HG03175 (cell line): ENCODE data around the gene DNAJC11.

Experiments
- ATAC-seq: cut with Tn5 transposase; IDR thresholded peaks from one replicate; pipeline ENCODE4 v1.9.1; 2021; ENCODE audit warnings: mild to moderate bottlenecking, moderate library complexity; ENCODE audit not compliant: unreplicated experiment

DNAJC11 gene

DNA sequence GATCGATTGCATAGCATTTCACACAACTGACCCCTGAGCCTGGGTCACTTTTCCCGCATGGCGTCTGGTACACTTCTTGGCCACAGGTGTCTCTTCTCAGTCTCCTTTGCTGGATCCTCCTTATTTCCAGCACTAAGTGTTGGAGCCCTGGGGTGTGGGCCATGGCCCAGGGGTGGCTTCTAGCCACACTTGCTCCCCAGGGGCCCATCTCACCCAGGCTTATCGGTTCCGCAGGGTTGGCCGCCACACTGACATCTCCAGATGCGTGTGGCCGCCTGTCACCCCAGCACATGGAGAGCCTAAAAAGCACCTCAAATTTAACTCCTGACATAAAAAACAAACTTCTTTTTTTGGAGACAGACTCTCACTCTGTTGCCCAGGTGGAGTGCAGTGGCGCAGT is 74.6 kb downstream of the DNAJC11 start:
- ATAC-seq = no peak

DNA sequence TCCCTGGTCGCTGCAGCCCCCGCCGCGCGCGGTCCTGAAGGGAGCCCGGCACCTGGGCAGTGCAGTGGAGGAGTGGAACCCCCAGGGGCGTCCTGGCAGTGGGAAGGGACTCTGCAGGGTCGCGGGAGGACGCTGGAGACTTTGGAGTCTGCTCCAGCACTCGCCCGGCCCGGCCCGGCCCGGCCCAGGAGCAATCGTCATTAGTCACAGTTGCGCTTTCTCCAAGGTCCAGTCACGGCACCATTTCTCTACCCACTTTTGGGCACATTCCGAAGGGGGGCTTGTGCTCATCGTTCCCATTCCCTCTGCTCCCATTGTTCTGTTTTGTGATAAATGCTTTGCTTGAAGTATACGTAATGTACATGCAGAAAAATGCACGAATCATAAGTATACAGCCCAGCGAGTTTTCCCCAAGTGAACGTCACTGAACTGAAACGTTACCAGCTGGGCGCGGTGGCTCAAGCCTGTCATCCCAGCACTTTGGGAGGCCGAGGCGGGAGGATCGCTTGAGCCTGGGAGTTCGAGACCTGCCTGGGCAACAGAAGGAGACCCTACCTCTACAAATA is 75.9 kb downstream of the DNAJC11 start:
- ATAC-seq = peak; percentile 36

DNA sequence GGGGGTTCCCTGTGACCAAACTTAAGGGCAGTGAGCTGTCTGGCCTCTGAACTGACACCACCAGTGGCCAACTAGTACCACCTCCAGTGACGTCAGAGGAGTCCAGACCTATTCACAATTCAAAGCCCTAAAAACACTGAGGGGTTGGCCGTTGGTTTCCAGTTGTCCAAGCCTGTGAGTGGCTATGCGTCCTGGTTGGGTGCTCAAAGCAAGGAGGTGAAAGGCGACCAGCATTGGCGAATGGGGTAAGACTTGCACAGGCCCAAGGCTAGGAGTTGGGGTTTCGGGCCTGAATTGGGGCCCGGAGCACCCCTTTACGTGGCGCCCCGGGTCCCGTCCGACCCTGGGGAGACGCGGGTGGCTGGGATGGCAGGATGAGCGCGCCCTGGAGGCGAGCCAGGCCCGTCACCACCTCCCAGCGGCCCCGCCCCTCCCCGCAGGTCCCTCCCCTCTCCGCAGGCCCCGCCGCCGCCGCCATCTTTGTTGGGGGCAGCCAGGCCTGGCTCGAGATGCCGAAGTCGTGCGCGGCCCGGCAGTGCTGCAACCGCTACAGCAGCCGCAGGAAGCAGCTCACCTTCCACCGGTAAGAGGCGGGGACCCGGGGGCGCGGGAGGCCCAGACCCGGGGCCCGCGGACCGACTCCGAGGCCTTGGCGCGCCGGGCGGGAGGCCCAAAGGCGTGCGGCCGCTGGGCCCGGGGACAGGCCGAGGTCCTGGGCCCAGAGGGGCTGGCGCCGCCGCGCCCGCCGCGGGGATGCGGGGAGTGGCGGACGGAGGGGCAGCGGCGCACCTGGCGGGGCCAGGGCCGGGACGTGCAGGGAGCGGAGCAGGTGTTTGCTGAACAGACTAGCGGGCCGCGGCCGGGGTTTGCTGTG is 76.7 kb downstream of the DNAJC11 start, which contains the start of gene THAP3:
TSS of gene THAP3 (plus strand) at position 159 of the 874 bp plus-strand sequence. CDS start at position 510, 351 bp downstream.
- ATAC-seq = peak; percentile 78

DNA sequence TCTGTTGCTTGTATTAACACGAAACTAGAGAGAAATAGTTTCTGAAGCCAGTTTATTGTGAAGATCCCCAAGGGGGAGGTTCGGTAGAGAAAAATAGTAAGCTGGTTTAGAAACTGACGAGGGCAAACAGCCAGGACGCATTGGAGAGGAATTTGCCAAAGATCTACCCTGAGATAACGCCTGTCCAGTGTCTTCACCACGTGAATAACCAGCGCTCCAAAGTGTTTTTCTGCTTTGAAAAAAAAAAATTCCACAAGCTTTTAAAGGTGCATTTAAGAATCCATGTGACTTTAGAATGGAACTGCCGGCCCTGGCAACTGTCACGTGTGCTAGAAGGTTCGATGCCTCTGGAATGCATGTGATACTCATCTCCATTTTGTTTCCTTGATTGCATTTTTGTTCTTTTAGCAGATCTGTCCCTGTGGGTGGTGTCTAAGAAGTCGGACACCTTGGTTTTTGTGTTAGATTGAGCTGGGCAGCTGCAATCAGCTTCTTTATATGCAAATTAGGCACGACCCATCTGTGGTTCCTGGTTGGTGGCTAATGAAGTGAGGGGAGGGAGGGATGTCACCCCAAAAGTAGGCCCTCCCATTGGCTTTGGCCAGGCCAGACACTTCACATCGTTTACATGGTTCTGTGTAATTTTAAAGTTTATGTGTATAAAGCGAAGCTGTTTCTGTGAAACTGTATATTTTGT is 78.2 kb downstream of the DNAJC11 start:
- no peak for ATAC-seq

DNA sequence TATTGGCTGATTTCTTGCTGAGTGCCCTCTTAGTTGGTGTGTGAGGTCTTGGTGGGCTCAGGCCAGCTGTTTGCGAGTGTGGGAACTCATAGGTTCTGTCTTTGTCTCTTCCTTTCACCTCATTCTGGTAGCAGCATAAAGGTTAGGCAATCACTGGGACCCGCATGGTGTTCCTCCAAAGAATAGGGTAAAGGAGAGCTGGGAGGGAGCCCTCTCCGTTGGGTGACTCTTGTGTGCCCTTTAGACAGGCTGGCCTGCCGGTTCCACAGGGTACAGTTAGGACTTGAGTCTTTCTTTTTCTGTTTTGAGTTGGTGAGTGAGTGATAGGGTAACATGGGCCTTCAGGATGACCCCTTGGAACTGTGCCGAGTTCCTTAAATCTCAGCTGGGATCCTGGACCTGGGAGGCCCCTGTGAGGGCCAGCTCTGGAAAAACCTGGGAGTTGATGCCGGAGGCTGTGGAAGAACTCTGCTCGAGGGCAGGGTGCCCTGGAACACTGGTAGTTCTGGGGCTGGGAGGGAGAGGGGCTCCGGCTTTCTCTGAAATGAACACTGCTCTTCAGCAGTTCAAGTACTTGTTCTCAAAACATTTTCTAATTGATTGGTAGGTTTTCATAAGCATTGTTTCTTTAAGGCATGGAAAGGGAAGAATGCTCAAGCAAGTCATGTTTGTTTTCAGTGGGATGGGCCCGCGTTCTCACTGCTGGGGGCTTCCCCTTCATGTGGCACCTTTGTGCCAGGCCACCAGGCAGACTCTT is 79.0 kb downstream of the DNAJC11 start:
- no peak for ATAC-seq

DNA sequence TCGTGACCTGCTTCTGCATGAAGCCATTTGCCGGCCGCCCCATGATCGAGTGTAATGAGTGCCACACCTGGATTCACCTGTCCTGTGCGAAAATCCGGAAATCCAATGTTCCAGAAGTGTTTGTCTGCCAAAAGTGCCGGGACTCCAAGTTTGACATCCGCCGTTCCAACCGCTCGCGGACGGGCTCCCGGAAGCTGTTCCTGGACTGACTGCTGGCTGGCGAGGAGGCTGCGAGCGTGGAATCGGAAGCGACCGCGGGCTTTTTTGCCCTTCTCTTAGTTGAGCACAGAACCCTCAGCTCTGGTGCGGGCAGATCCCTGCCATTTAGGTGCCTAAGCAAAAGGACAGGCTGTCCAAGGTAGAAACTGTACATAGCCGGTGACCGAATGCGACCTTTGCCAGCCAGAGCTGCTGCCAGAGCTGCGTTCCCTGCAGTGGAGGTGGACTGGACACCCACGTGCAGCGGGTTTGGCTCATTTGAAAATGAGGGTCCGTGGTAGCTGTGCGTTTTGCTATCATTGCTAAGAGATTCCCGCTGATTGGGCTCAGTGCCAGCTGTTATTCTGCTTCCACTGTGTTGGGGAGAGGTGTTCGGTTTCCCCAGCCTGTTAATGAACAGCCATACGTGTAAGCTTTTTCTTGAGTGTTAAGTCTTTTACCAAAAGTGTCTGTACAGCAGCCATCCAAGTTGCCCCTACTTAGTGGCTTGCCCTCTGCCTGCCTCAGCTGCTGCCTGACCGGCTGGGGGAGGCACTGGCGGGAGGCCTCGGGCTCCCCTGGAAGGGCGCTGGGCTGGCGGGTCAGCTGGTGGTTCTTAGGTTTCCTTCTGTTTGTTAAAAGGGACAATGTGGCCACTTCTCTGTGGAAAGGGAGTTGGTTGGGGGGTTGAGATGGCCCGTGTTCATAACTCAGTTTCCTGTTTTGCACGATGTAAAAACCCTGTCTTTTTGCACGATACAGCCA is 79.9 kb downstream of the DNAJC11 start:
- ATAC-seq = no peak

DNA sequence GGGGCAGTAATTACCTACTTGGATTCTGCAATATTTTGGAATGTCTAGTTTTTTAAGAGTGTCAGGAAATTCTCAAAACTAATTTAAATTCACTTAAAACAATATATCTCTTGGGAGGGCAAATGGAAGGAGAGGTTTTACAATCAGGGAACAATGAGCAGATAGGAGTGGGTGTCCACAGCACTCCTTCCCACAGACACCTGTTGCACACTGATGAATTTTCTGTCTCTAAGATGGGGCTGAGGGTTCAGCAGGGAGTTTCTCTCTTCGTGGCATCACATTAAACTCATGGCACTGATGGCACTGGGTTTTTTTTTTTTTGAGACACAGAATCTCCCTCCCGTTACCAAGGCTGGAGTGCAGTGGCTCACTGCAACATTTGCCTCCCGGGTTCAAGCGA is 82.6 kb downstream of the DNAJC11 start:
- ATAC-seq = no peak

DNA sequence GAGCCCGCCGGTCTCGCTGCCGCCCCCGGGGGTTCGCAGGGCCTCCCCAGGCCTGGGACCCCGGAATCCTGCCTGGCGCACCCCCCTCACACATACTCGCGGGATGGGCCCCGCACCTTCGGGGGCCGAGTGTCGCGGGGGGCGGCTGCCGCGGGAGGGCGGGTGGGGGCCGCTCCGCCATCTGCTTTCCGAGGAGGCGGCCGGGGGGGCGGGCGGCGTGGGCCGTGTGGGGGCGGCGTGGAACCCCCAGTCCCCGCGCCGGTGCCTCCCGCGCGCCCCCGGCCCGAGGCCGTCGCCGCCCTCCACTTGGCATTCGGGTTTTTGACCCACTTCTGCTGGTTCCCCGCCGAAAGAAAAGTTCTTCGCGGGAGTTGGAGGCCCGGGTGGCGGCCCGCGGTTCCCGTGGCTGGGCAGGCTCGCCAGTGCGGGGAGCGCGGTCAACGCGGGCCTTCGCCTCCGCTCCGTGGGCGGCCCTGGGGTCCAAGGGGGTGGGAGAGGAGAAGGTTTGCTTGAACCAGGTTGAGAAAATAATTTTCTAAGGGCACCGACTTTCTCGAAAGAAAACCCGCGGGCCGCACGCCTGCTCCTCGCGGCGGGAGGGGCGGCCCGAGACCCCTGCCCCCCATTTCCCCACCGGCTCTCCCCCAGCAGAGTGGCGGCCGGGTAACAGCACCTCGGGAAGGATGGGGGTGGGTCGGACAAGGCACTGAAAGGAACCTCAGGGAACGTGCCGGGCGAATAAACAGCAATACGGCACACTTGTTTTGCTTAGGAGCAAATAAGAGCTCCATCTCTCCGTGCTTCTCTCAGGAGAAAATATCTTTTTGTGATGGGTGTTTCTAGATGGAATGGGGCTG is 86.5 kb downstream of the DNAJC11 start:
- ATAC-seq = no peak

DNA sequence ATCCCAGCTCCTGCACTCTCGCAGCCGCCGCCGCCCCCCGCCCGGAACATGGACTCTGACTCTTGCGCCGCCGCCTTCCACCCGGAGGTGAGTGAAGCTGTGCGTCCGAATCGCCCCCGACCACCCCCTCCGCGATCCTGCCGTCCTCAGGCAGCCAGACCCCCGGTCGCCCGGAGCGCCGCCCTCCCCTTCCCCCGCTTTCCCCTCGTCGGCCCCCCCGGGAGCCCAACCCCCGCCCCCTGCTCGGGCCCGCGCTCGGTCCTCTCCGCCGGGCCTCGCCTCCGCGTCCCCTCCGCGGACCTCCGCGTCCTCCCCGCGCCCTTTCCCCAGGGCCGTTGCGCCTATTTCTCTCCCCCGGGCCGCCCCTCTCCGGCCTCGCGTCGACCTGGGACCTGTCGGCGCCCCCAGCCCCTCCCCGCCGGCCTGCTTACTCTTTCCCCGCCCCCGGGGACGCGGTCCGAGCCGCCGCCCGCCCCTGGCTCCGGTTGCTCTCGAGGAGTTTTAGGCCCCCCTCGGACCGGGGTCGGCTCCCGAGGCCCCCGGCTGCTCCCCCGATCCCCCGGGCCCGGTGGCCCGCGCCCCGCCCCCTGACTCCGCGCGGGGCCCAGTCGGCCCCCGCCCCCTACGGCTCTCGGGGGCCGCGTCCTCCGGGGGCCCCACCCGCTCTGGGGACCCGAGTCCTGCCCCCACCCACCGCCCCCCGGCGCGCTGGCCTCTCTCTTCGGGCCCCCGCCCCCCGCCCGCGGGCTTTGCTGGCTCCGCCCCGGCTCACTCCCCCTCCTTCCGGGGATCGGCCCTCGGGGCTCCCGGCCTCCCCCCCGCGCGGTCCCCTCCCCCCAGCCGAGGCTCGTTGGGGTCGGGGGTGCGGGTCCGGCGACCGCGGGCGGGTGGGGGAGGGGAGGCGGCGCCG is 87.3 kb downstream of the DNAJC11 start:
- no peak for ATAC-seq

DNA sequence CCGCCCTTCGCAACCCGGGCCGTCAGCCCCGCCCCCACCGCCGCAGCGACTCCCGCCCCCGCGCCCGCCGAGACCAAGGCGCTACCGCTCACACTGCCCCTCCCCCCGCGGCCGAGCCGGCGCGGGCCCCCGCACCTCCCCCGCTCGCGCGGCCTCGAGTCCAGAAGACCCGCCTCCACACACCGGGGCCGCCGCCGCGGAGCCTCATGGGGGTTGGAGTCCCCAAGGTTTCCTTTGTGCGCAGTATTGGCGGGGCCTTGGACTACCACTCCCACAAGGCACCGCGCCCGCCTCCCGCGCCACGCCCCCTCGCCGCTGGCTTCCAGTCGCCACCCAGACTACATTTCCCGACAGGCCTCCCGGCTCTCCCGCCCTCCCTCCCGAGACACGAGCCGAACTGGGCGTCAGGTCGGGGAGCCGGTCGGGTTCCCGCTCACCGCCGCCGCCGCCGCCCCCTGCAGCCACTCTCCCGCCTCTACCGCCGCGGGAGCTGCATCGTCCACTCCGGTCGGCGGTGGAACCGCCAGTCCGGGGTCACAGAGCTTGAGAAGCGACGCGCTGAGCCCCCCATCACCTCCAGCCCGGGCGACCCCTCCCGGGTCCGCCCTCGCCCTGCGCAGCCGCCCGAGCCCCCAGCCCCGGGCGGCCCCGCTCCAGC is 88.1 kb downstream of the DNAJC11 start, which contains the start of gene PHF13:
TSS of gene PHF13 (plus strand) at position 371 of the 658 bp plus-strand sequence. CDS start 336 bp downstream, outside the sequence.
- ATAC-seq = peak; percentile 92

DNA sequence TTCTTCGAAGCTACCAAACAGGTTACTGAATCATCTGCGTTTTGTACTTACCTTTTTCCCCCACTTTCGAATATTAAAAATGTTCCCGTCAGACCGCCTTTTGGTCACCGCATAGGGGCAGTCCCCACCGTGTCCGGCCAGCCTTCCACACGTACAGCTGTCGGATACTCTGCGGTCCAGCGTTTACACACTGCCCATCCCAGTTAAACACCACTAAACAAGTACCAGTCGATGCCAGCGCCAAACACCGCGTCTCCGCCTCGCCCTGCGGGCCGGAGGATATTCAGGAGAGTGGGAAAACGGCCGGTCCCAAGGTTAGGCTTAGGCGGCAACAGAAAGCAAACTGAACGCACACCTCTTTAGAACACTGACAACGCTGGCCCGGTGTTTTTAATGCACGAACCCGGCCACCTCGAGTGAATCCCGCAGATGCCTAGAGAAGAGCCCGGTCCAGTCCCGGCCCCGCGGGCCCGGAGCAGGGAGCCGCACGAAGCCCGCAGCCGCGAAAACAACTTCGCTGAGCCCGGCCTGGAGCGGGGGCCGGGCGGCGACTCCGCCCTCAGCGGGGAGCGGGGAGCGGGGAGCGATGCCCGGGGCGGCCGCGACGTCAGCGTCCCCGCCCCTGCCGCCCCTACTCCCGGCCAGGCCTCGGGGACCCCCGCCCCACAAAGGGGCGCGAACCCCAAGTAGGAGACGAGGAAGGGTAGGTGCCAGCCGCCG is 88.8 kb downstream of the DNAJC11 start:
- peak; percentile 37 for ATAC-seq

DNA sequence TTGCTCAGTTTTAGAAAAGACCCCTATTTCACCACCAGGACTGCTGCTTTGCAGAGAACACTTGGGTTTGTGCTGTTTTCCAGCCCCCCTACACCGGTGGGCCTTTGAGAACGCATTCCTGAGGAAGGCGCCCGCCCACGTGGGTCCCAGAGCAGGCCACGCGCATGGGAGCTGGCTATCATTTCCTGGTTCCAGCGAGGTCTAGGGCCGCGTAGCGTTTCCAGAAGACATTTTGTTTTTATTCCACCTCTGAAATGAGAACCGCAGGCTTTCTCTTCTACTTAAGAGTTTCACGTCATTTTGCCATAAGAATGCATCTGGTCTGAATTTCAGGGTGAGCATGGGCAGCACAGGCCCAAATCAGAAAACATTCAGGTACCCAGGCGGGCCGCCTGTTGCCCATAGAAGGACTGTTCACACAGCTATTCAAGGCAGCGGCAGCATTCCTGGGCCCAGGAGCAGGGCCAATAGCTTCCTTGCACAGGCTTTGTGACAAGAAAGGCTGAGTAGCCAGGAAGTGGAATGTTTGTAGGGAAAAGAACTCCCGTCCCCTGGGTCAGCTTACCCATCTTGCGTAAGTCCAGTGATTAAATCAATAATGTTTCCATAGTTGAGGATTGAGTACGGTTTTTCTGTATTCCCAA is 97.6 kb downstream of the DNAJC11 start:
- ATAC-seq = no peak

DNA sequence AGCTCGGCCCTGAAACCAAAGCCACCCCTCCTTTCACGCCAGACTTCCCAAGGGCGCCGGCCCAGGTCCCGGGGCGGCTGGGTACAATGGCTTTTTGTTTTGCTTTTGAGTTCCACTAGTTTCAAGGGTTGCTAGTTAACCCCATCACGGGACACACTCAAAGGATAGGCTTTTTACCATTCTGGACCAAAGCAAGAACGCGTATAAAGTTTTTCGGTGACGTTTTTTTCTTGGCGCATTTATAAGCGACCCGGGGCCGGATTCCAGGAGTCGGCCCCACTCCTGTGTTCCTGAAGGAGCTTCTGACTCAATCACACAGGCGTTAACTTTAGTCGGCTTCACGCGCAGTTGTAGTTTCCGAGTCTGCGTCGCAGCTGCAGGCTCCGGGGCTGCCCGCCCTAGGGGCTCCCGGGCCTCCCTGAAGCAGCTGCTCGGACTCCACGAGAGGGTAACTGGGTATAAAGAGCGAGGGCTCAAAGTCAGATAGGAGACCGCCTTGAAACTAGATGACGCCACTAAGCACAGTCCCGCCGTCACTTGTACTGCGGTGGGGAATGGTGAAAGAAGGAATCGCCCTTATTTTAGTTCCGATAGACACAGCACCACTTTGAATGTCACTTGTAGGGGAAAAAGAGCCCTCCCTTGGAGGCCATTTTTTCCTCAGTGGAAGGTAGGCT is 98.2 kb downstream of the DNAJC11 start:
- ATAC-seq = peak; percentile 27

DNA sequence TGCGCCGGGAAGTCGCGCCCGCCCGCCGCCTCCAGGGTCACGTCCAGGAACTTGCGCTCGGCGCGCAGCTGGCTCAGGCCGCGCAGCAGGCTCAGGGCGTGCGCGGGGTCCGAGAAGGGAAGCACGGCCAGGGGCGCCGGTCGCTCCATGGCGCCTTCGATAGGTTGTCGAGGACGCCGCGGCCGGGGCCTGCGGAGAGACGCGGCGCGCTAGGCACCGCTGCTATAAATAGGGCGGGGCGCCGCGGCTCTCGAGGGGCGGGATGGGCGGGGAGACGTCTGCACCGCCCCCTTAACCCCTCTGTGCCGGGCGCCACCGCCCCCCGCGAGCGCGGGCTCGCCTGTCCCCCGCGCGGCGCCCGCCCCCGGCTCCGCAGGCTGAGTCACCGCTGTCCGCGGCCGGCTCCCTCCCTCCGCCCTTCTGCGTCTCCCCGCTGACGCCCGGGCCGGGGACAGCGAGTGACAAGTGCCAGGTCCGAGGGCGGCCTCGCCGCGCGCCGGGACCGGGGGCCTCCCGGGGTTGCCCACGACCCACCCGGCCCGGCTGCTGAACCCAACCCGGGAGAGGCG is 98.9 kb downstream of the DNAJC11 start, which contains the start of gene KLHL21:
TSS of gene KLHL21 (minus strand) at position 201 of the 569 bp plus-strand sequence. CDS start at position 149, 52 bp downstream.
- ATAC-seq = peak; percentile 52
